Type B pancreatic cell (in vitro differentiated cells): ENCODE measurements around the gene R3HDM1. TPM values are rescaled to one million over a fixed set of nuclear protein-coding genes. Genes with fewer than 3 reads are reported as not detected.
"Not testable (repeated sequence)": the region's sequence is repeated elsewhere in the genome, so short reads cannot be mapped to it uniquely, and the experiment has no call there.

Source experiments
- DNase-seq: peaks from one replicate; pipeline ENCODE4 v3.0.0; 2021; ENCODE audit warnings: mixed read lengths; ENCODE audit not compliant: unreplicated experiment; ENCODE audit errors: extremely low spot score
- H3K27ac Mint-ChIP-seq: 2 replicates; pipeline ENCODE4 v1.8.0; 2021; ENCODE audit warnings: mild to moderate bottlenecking, mixed read lengths
- H3K27me3 Mint-ChIP-seq: 2 replicates; pipeline ENCODE4 v1.8.0; 2021; ENCODE audit warnings: mixed read lengths
- H3K36me3 Mint-ChIP-seq: 2 replicates; pipeline ENCODE4 v1.8.0; 2021; ENCODE audit warnings: mixed read lengths
- H3K4me1 Mint-ChIP-seq: one replicate; pipeline ENCODE4 v1.8.0; 2021; ENCODE audit warnings: mixed read lengths; ENCODE audit not compliant: unreplicated experiment
- H3K4me3 Mint-ChIP-seq: 2 replicates; pipeline ENCODE4 v1.8.0; 2021; ENCODE audit warnings: mild to moderate bottlenecking, mixed read lengths
- H3K9me3 Mint-ChIP-seq: 2 replicates; pipeline ENCODE4 v1.8.0; 2021; ENCODE audit warnings: mixed read lengths
- total RNA-seq: library from RNA; stranded (reverse); gene quantifications from 2 replicates; pipeline ENCODE4 v1.2.1, GENCODE V29; 2021; ENCODE audit warnings: low replicate concordance
- TF ChIP-seq, protein P1 (sequence below): fragments of 200-600 bp; sonication (generic); conservative IDR thresholded peaks from 2 replicates; pipeline ENCODE4 v1.5.0; 2021; ENCODE audit warnings: antibody characterized with exemption, mild to moderate bottlenecking

The R3HDM1 gene
- total RNA-seq, 1 donor from 2014 or later, result 47.5 TPM

DNA sequence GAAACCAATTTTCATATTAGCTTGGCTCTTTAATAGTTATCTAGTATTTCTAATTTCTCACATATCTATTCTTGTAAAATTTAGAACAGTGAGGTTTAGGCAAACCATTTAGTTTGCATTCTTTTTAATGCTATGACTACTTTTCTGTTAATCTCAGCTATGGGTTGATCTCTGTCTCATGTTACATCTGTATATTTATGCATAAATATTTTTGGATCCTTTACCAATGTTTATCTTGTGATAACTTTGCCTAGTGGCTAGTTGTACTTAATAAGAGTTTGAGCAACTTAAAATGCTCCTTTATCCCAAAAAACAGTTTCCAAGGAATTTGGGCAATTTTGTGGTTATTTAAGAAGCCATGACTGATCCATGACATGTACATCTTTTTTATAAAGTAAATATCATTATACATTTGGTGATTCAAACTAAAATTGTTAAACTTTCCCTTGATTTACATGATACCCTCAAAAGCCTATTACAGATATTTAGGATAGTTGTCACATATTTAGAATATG lies 86.3 kb downstream of the R3HDM1 start:
- H3K36me3 Mint-ChIP-seq, result no peaks in the 10 kb centered on the region
- H3K9me3 Mint-ChIP-seq, result no peaks in the 10 kb centered on the region
- no peak for DNase-seq
- no peaks in the 10 kb centered on the region for H3K27me3 Mint-ChIP-seq
- no peaks in the 10 kb centered on the region for H3K4me1 Mint-ChIP-seq
- no peak overlapping the region for H3K4me3 Mint-ChIP-seq
- TF ChIP-seq, protein P1, sequence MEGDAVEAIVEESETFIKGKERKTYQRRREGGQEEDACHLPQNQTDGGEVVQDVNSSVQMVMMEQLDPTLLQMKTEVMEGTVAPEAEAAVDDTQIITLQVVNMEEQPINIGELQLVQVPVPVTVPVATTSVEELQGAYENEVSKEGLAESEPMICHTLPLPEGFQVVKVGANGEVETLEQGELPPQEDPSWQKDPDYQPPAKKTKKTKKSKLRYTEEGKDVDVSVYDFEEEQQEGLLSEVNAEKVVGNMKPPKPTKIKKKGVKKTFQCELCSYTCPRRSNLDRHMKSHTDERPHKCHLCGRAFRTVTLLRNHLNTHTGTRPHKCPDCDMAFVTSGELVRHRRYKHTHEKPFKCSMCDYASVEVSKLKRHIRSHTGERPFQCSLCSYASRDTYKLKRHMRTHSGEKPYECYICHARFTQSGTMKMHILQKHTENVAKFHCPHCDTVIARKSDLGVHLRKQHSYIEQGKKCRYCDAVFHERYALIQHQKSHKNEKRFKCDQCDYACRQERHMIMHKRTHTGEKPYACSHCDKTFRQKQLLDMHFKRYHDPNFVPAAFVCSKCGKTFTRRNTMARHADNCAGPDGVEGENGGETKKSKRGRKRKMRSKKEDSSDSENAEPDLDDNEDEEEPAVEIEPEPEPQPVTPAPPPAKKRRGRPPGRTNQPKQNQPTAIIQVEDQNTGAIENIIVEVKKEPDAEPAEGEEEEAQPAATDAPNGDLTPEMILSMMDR, result no peak
- no peak overlapping the region for H3K27ac Mint-ChIP-seq

DNA sequence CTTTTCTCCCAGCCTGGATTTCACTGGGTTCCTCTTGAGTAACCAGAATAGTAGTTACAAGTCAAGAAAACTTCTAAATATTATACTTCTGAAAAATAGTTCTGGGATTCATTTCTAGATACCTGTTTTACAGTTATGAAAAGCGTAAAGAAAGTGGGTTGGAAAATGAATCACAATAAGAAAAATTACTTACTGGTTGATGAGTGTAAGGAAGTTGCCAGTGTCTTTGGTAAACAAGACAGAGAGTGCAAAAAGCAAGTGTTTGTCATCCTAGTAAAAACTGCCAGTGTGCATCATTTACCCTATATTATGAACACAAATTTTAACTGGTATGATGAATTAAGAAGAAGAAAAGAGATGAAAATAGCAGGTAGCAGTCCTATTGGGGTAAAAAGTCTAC lies 88.9 kb downstream of the R3HDM1 start:
- H3K4me3 Mint-ChIP-seq, result no peak overlapping the region
- no peaks in the 10 kb centered on the region for H3K27me3 Mint-ChIP-seq
- H3K4me1 Mint-ChIP-seq, result no peaks in the 10 kb centered on the region
- TF ChIP-seq, protein P1, result no peak
- peaks cover 4% of the 10 kb centered on the region for H3K9me3 Mint-ChIP-seq
- peaks cover 14% of the 10 kb centered on the region for H3K36me3 Mint-ChIP-seq
- no peak for DNase-seq
- H3K27ac Mint-ChIP-seq, result no peak overlapping the region

DNA sequence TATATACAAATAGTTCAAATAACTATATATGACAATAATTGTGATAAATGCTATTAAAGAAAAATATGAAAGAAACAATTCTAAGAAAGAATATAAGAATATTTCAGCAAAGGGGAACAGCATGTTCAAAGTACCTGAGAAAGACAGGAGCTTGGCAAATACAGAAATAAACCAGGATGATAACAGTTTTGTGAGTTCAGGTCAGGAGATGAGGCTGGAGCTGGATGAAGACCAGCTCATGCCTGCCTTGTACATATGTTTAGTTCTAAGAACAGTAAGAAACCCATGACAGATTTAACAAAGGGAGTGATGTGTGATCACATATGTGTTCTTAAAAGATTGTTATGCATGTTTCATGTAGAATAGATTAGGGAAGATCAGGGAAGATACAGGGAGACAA lies 98.2 kb downstream of the R3HDM1 start:
- no peak overlapping the region for H3K27ac Mint-ChIP-seq
- peaks cover 4% of the 10 kb centered on the region for H3K36me3 Mint-ChIP-seq
- TF ChIP-seq, protein P1, result no peak
- H3K9me3 Mint-ChIP-seq, result no peaks in the 10 kb centered on the region
- DNase-seq, result no peak
- no peak overlapping the region for H3K4me3 Mint-ChIP-seq
- H3K4me1 Mint-ChIP-seq, result no peaks in the 10 kb centered on the region
- H3K27me3 Mint-ChIP-seq, result no peaks in the 10 kb centered on the region

DNA sequence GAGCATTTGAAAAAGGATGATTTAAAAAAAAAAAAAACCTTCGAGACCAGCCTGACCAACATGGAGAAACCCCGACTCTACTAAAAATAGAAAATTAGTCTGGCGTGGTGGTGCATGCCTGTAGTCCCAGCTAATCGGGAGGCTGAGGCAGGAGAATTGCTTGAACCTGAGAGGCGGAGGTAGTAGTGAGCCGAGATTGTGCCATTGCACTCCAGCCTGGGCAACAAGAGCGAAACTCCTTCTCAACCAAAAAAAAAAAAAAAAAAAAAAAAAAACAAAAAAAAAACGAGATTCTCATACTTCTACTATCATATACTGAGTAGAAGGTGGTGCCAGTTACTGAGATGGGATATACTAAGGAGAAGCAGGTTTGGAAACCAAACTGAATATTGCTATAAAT lies 98.8 kb downstream of the R3HDM1 start:
- not testable (repeated sequence) for H3K27ac Mint-ChIP-seq, H3K4me3 Mint-ChIP-seq, H3K36me3 Mint-ChIP-seq, H3K4me1 Mint-ChIP-seq, H3K27me3 Mint-ChIP-seq, H3K9me3 Mint-ChIP-seq, DNase-seq

DNA sequence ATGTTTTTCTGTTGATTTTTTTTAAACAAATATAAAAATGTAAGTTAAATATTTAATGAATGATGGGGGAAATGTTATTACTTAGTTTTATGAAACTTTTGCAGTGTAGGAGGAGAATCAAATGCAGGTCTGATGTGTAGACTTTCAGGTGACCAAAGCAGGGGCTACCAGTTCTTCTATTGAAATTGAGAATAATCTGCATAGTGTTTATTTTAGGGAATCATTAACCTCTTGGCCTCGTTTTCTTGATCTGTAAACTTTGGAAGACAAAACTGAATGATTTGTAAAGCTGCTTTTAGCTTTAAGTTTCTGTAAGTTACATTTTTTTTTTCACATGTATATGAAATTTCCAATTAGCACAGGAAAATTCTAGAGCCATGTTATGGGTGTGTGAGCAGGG lies 99.2 kb downstream of the R3HDM1 start:
- H3K9me3 Mint-ChIP-seq, result no peaks in the 10 kb centered on the region
- H3K4me1 Mint-ChIP-seq, result no peaks in the 10 kb centered on the region
- no peaks in the 10 kb centered on the region for H3K36me3 Mint-ChIP-seq
- no peak for DNase-seq
- no peaks in the 10 kb centered on the region for H3K27me3 Mint-ChIP-seq
- TF ChIP-seq, protein P1, result no peak
- no peak overlapping the region for H3K4me3 Mint-ChIP-seq
- no peak overlapping the region for H3K27ac Mint-ChIP-seq

DNA sequence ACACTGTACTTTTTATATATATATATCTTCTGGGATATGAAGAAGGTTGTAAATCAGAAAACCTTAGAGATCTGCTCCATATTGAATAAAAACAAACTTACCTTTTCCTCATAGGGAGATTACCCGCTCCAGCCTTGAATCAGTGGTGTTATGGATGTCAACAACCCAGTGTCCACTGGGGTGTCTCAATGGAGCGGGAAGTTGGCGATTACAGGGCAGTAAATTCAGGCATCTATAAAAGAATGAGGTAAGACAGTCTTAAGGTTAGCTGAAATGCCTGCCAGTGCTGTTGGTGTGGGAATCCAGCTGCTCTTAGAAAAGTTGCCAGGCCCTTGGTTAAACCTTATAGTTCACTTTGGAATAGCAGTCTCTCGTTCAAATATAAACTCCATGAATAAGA lies 102.3 kb downstream of the R3HDM1 start:
- Mint-ChIP-seq H3K4me3 (no peak overlapping the region), H3K4me1 (no peaks in the 10 kb centered on the region), H3K9me3 (no peaks in the 10 kb centered on the region), H3K27me3 (no peaks in the 10 kb centered on the region), H3K36me3 (peaks cover 5% of the 10 kb centered on the region), H3K27ac (no peak overlapping the region)
- TF ChIP-seq, protein P1, result no peak
- DNase-seq, result no peak
